GM19455 (cell line): Measurements from ENCODE around the gene SLC2A8.
A peak's percentile ranks its signal among the peaks of the same experiment; 100 is the strongest.

Experiments used
- ATAC-seq: cut with Tn5 transposase; IDR thresholded peaks from one replicate; pipeline ENCODE4 v1.9.1; 2021; ENCODE audit not compliant: unreplicated experiment

SLC2A8 gene, protein sequence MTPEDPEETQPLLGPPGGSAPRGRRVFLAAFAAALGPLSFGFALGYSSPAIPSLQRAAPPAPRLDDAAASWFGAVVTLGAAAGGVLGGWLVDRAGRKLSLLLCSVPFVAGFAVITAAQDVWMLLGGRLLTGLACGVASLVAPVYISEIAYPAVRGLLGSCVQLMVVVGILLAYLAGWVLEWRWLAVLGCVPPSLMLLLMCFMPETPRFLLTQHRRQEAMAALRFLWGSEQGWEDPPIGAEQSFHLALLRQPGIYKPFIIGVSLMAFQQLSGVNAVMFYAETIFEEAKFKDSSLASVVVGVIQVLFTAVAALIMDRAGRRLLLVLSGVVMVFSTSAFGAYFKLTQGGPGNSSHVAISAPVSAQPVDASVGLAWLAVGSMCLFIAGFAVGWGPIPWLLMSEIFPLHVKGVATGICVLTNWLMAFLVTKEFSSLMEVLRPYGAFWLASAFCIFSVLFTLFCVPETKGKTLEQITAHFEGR

DNA sequence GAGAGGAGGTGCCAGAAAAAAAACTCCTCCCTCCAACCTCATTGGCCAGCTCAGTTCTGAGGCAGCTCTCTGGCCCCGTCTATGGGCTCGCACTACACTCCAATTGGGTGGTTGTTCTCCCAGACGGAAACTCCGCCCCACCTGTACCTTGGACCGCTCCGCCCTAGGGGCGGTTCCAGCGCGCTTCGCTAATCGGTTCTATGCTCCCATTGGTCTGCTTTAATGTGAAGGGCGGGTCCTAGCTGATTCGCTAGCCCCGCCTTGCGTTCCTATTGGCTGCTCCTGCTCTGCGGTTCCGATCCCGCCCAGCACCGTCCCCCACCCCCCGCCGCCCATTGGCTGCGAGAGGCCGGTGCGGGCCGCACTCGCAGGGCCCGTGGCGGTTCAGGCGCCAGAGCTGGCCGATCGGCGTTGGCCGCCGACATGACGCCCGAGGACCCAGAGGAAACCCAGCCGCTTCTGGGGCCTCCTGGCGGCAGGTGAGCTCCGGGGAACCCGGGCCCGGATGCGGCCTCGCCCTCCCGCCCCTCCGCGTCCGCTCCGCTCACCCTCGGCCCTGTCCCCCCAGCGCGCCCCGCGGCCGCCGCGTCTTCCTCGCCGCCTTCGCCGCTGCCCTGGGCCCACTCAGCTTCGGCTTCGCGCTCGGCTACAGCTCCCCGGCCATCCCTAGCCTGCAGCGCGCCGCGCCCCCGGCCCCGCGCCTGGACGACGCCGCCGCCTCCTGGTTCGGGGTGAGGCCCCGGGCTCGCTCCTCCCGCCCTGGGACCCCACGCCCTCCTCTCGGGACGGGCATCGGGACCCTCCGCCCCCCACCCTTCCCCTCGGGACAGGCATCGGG is at the start of gene SLC2A8:
Gene SLC2A8 (plus strand): TSS at position 362 of the 838 bp plus-strand sequence. CDS start 62 bp downstream, at position 424.
- ATAC-seq, result peak; percentile 94

DNA sequence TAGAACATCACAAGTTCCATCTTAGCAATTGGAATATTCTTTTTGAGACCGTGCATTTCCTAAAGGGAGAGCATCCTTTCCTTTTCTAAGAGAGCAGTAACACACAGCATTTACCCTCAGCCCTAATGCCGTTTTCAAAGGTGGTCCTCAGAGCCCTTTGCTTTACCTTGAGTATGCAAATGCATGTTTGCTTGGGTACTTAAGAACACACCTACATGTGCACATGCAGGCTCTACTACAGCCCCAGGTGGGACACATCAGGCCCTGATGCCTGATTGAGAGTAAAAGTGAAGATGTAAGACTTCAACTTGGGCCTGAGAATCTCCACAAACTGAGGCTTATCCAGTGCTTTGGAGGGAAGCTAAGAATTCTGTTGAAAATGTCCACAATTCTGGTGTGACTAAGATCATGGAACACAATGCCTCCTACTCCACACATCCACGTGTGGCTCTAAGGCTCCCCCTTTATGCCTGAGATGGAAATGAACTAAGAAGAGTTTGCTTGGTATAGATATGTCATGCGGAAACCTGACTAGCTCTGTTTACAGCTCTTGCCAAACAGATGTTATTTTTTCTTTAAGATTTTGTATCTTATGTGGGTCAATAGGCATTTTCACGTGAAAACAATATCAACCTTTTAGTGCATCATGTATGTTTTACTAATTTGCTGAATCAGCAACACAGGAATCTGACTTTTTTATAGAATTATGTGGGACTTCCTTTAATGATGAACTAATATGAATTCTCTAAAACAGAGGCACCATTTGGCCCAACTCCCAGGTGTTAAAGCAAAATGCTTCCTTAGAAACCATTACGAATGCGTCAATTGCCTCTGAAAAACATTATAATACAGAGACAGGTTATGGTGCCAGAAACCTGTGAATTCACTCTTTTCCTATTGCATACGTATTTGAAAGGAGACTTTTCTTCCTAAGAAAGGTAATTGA is 48.9 kb upstream of the SLC2A8 start:
- ATAC-seq, result no peak

DNA sequence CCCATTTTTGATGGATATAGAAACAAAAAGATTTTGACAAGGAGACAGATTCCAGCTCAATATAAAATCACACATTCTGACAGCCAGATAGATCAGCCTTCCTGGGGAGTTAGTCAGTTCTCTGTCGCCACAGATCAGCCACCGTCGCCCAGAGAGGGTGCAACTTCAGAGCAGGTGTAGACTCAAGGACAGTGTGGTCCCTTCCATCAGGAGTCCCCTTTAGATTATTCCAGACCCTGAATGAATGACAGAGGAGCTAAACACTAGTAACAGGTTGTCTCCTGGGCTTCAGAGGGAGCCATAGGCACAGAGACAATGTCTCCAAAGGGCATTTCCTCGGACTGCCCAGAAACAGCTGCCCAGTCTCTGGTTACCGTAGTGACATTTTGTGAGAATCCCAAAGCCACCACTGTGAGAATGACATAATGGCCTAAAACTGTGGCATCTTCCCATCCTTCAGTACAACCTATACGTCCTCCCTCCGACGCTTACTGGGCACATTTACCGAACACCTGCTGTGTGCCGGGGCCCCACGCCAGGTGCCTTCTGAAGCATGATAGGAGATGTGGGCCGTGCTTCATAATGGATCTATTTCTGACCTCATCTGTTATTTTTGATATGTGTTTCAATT is 47.4 kb upstream of the SLC2A8 start:
- no peak for ATAC-seq

DNA sequence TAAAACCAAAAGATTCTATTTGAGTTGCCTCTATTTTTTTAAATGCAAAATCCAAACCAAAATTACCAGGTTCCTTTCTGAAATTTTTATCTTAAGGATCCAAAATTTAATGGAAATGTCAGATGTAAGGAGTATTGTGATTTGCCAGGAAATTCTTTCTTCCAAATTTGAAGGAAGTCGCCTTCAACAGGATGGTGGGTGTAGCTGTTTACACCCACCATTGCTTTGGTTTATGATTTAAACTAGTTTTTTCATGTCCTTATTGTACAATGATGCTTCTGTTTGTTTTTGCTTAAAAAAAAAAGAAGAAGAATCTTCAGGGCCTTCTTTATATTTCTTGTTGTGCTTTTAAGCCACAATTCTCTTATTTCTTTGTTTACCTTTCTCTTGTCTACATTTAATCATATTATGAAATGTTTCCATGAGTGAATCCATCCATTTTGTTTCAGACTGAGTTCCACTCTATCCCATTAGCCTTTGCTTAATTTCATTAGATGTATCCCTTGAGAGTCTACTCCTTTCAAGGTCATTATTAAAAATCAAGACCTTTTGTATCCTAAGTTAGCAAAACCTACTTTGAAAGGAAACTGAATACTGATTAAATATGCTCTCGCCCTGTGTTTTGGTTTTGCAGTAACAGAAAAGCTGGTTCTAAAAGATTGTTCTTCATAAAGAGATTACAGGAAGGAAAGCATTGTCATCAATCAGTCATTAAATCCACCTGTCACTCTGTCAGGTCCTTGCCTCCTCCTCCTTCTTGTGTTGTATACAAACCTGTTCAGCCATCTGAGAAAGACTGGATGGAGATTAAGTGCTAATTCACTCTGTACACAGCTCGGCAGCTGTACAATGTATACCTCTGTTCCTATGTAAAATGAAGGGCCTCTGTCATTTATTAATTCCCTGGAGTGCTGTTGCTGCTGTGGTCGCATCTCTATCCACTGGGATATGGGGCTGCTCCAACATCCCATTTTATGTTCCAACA is 45.5 kb upstream of the SLC2A8 start:
- no peak for ATAC-seq

DNA sequence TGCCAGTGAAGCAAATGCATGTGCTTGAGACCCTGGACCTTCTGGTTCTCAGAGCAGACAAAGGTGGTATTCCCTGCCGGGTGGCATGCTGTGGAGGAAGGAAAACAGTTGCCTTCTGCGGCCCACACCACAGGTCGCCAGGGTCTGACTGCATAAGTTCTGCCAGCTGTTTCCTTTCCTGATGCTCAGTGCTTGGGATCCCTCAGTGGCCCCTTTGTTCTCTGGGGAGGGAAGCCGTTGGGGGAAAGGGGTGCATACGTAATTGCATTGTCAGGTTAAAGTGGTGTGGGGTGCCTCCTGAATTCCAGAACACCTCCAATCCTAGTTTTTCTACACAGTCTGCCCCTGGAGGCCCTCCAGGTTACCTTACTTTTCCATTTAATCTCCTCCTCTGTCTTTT is 43.1 kb upstream of the SLC2A8 start:
- no peak for ATAC-seq

DNA sequence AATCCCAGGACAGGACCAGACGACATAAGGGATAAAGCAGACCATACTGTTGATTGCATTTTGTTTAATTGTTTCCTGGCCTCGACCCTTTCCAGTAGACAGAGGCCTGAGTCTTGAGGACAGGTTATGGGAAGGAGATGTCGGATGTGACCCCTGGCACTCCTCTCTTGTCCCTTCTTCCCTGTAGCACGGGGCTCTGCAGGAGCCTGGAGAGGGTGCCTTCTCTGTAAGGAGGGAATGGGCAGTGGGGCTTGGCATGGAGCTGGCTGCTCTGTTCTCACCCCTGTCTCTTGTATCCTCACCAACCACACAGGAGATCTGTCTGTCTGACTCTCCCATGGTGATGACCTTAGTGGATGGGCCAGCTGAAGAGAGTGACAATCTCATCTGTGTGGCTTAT is 40.1 kb upstream of the SLC2A8 start:
- ATAC-seq, result no peak

DNA sequence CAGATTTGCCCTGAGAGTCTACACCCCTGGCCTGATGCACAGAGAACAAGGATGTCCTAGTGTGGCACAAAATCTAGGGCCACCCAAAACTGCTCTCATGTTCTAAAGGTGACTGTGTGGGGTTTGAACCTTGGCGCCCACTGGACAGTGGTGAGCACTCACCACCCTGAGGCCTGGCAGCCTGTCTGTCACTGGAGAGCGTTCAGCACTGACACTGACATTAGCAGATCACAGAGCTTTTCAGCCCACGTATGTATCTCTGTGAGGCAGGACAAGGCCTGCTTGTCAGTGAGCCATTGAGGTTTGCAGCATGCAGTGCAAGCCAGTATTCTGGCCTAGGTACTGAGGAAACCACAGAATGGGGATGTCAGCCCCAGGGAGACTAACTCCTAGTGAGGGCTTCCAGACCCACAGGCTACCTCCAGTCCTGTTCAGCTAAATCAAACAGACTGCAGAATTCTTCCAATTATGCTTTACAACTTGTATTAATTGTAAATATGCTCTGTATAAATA is 38.9 kb upstream of the SLC2A8 start:
- no peak for ATAC-seq

DNA sequence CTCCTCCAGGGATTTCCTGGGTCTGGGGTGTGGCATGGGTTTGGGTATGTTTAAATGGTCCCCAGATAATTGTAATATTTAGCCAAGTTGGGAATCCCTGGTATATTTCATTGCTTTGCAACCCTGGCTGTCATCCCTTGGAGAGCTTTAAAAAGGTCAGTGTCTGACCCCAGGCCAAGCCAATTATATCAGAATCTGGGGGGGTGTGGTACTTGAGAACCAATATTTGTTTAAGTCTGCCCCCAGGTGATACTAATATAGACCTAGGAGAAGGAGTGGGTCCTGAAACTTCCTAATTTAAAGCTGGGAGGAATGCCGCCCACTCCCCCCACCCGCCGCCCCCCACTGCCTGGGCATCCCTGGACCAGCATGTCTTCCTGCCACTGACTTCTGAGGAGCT is 38.2 kb upstream of the SLC2A8 start:
- no peak for ATAC-seq

DNA sequence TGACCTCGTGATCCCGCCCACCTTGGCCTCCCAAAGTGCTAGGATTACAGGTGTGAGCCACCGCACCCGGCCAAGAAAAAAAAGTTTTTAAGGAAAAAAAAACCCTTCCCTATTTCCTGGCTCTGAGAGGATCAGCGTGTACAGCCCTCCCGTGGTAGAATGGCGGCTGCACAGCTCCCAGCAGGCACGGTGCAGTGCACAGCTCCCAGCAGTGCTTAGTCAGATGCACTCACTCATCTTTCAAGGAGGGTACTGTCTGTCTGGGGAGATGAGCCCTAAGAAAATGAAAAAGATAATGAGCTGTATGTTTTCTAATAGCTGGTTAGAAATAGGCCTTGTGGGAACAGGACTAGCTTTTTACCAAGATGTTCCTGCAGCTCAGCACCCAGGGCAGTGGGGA is 36.7 kb upstream of the SLC2A8 start:
- no peak for ATAC-seq

DNA sequence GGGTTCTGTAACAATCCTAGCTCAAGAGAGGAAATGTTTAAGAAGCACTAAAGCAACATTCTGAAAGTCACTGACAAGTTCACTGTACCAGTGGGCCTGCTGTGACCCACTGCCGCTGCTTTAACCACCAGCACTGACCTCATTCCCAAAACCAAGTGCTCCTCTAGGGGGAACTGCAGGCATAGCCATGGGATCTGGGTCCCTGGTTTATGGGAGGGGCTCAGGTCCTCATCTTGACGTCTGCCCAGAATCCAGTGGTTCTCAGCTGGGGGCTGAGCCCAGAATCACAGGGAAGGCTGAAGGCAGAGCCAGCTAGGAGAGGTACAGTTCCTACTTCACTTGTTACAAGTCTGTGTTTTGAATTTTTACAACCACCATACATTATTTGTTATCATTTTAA is 36.1 kb upstream of the SLC2A8 start:
- ATAC-seq, result no peak

DNA sequence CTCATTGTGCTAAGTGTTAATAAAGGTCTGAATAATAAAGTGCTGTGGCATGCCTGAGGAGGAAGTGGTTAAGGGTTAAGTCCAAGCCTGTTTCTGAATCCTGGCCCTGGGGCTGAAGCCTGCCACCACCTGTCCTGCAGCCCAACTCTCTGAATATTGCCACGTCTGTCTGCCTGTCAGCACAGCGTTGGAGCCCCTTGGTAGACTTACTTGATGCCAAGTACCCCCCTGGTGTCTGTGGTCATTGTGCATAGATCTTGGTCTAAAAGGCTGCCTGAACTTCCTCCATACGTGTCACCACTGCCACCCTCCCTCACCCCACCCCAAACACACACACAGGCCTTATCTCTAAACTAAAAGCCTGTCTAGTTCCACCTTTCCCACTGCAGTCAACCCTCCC is 35.4 kb upstream of the SLC2A8 start:
- no peak for ATAC-seq

DNA sequence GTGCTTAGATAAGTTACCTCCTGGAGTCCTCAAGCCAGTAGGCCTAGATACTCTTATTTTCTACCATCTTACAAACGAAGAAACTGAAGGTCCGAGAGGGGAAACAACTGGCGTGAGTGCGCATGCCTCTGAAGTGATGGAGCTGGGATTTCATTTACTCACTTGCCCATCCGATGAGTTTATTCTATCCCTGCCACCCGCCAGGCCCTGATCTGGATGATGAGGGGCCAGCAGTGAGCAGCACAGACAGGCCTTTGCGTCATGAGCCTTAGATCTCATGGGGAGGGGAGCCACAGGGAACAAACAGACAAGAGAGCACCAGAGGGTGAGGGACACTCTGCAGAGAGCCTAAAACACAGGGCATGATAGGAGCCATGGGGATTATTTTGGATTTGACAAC is 34.1 kb upstream of the SLC2A8 start:
- no peak for ATAC-seq

DNA sequence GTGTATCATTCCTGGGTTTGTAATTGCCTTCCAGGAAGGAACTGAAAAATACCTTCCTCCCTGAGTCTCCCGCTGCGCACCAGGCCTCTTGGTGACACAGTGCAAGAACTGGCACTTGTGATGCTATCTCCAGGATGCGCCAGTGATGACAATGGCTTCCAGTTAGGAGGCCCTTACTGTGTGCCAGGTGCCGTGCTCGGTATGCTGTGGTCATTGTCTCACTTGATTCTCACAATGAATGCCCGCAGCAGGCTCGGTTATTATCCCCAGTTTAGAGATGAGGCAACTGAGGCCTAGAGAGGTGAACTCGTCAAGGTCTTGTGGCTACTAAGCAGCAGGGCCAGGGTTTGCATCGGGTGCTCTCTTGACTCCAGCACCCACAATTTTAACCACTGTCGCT is 31.5 kb upstream of the SLC2A8 start:
- no peak for ATAC-seq

DNA sequence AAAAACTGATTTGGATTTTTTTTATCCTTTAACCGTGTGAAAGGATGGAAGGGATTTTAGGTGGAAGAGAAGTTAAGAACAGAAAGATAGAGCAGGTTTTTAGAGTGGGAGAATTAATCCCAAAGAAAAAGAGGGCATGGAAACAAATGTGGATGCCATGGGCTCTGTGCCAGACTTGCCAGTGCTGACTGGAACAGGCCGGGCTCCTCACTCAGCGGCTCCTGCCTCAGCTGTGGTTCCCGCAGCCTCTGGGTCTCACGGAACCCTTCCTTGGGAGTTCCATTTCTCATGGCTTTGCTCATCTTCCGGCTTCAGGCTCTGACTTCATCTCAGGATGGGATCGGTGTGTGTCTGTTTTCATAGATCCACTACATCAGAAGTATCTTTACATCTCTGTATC is 30.4 kb upstream of the SLC2A8 start:
- ATAC-seq, result no peak

DNA sequence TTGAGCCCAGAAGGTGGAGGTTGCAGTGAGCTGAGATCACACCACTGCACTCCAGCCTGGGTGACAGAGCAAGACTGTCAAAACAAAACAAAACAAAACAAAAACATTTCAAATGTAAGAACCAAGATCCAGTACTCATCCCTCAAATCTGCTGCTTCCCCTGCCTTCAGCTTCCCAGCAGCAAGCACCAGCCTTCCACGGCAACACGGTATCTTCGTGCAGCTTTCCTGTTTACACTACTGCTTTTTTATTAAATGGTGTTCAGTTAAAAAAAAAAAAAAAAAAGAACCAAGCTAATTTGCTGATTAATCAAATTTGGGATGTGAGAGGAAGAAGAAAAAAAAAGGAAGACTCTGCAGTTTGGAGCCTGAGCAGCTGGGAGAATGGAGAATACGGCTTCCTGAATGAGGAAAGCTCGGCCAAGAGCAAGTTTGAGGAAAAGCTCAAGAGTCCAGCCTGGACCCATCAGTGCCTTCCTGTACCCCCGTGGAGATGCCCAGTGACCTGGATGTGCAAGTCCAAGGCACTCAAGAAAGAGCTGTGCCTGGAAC is 28.0 kb upstream of the SLC2A8 start:
- ATAC-seq, result no peak

DNA sequence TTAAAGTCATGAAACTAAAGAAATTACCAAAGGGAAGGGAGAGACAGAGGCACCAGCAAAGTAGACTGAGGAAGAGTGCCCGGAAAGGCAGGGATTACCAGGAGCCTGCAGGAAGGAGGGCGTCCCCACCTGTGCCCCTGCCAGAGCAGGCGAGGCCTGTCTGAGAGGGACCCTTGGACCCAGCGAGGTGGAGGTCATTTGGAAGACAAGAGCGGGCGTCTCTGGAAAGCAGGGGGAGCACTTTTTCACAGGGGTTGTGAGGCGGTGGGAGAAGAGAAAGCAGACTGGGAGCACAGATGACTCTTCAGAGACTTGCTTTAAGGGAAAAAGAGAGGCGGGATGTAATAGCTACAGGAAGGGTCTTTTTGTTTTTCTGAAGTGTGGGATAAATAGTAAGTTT is 27.5 kb upstream of the SLC2A8 start:
- no peak for ATAC-seq

DNA sequence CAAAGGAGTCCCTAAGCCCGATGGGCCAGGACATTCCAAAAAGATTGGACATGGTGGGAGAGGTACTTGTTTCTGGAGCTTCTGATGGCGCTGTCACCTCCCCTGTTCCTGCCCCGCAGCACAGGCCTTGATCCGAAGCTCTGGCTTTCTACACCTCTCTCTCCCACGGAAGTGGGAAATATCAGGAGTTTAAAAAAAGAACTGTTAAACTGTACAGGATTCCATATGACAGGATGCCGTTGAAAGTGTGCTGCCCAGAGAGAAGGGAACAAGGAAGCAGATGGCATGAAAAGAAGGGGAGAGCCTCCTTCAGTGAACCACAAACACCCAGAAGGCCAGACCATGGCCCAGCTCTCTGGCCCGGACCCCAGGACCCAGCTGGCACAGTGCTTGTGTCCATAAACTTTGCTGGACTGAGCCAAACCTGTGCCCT is 26.8 kb upstream of the SLC2A8 start:
- ATAC-seq, result no peak

DNA sequence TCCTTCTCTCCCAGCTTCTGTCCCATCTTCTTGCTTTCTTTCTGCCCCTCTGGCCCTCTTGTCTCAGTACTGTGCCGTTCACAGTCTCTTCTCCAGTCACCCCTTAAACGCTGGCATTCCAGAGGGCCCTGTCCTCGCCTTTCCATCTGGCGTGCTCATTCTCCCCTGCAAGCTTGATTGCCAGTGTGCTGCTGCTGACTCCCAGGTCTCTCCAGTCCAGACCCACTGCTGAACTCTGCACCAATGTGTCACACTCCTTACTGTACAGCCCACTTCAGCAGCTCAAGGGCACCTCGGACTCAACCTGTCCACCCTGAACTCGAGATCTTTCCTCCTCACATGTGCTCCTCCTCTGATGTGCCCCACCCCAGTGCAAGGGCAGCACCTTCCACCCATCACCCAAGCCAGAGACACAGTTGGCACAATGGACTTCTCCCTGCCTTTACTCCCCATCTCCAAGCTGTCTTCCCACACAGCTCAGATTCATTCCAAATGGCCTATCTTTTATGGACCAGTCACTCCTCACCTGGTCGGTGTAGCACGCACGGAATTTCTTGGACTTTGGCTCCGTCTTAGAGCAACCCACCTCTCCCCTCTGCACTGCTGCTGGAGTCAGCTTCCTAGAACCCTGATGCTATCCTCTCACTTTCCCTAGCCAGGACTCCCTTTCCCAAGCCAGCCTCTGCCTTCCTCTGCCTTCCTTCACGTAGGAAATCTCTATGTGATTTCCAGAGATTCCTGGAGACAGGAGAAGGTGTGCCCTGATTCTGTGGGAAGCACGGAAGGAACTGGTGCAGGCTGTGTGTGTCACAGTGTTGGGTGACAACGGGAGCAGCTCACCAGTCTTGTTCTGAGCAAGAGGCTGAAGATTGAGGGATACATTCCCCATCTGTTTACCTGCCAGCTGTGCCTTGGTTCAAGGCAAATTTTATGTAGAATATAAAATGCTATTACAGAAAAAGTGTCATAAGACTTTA is 26.0 kb upstream of the SLC2A8 start:
- ATAC-seq, result no peak
